Vagina (tissue), 2 donors: ENCODE data around the gene SSH3.
"Not testable (repeated sequence)": the region's sequence is repeated elsewhere in the genome, so short reads cannot be mapped to it uniquely, and the experiment has no call there.

Experiments used
- CTCF ChIP-seq, 3 experiments: fragments of 450-650 bp in 2 of 3; fragments of 200-600 bp in 1 of 3; sonication (generic) in 1 of 3; IDR thresholded peaks; one replicate each; pipeline ENCODE4 v1.5.1; 2017 to 2019; ENCODE audit warnings: antibody characterized with exemption in 3 of 3, mild to moderate bottlenecking in 2 of 3, moderate library complexity in 2 of 3
- POLR2AphosphoS5 ChIP-seq, 2 donors: sonication (generic); formaldehyde crosslinking; IDR thresholded peaks; one replicate each; pipeline ENCODE4 v1.9.0; 2017; ENCODE audit warnings: antibody characterized with exemption in 2 of 2, mild to moderate bottlenecking in 2 of 2, low read depth in 1 of 2; ENCODE audit not compliant: insufficient read depth in 1 of 2

GRCh38 chr11:67318876-67319275, 15.5 kb downstream of the SSH3 start:
- TF ChIP-seq CTCF (IDR thresholded peaks at IDR 0.05); POLR2AphosphoS5 (IDR thresholded peaks at IDR 0.05; ENCODE audit: insufficient read depth in 1 of 2, low read depth in 1 of 2): not testable (repeated sequence)
